Stimulated activated CD4-positive, alpha-beta T cell treated with anti-CD3 and anti-CD28 coated beads, Interleukin-1b, Interleukin-23, amount 100 ng/mL, for 24 hours (primary cell): Measurements from ENCODE around the gene FGGY.

Experiments used
- DNase-seq, 4 experiments: peaks; one replicate each; pipeline ENCODE4 v3.0.0-alpha.2; 2020; ENCODE audit warnings: low read depth in 4 of 4, low spot score in 1 of 4

FGGY gene

GRCh38 chr1:59314776-59315528 is 18.1 kb downstream of the FGGY start:
- DNase-seq: no peak

GRCh38 chr1:59315529-59316463 is 18.9 kb downstream of the FGGY start:
- DNase-seq: no peak

GRCh38 chr1:59316497-59317128 is 19.7 kb downstream of the FGGY start:
- DNase-seq: no peak

GRCh38 chr1:59317343-59317742 is 20.4 kb downstream of the FGGY start:
- DNase-seq: no peak

GRCh38 chr1:59317780-59318179 is 20.9 kb downstream of the FGGY start:
- DNase-seq: no peak

GRCh38 chr1:59318271-59318860 is 21.5 kb downstream of the FGGY start:
- DNase-seq: no peak

GRCh38 chr1:59322394-59322793 is 25.5 kb downstream of the FGGY start:
- no peak for DNase-seq

- no peak for DNase-seq
These were observed 25.9 kb downstream of the FGGY start for GRCh38 chr1:59322814-59323213.

GRCh38 chr1:59323879-59324278 is 27.0 kb downstream of the FGGY start:
- DNase-seq: no peak

GRCh38 chr1:59328353-59328752 is 31.5 kb downstream of the FGGY start:
- DNase-seq: no peak

- no peak for DNase-seq
These were observed 32.6 kb downstream of the FGGY start for GRCh38 chr1:59329412-59330053.

GRCh38 chr1:59331686-59332620 is 35.1 kb downstream of the FGGY start:
- DNase-seq: no peak

GRCh38 chr1:59332983-59333382 is 36.1 kb downstream of the FGGY start:
- DNase-seq: no peak

- no peak for DNase-seq
These were observed 36.9 kb downstream of the FGGY start for GRCh38 chr1:59333626-59334277.

GRCh38 chr1:59340411-59341307 is 43.8 kb downstream of the FGGY start:
- no peak for DNase-seq

GRCh38 chr1:59342801-59343575 is 46.1 kb downstream of the FGGY start:
- no peak for DNase-seq

GRCh38 chr1:59343576-59343840 is 46.6 kb downstream of the FGGY start:
- DNase-seq: no peak

GRCh38 chr1:59345221-59345620 is 48.3 kb downstream of the FGGY start:
- DNase-seq: no peak
